ENCODE measurements around the gene IL19. TPM values are rescaled to one million over a fixed set of nuclear protein-coding genes. Genes with fewer than 3 reads are reported as not detected.

The IL19 gene
- total and polyA plus RNA-seq, 9 of the 15 experiments (the other 6 are each of a cell fraction or from before 2014, with no cell fraction given) = not detected

- ChIA-PET CTCF (ENCODE audit: low intra/inter-chr PET ratio) (no interaction called here), POLR2A (interaction anchor here (1.0 to 2.9 kb wide), 3 partner anchors 9 to 143 kb away, joined by 3 to 12 read pairs (median 5); no protein-coding TSS in a partner anchor)
- Histone ChIP-seq H3K27ac (ENCODE audit: extremely low read depth, low read depth, low read length) (peak overlapping the region; percentile 31; the same call in 2 of the 3 replicates), H3K9me1 (ENCODE audit: control insufficient read depth, insufficient read depth, low read length) (no peaks in the 10 kb centered on the region), H3K4me1 (replicated peaks in 1 of 2; ENCODE audit: control insufficient read depth in 2 of 2, insufficient read depth in 2 of 2, low read length in 2 of 2) (peaks cover 6 to 33% of the 10 kb centered on the region in 2 experiments), H4K20me1 (replicated peaks; ENCODE audit: control insufficient read depth, insufficient read depth, low read length) (no peaks in the 10 kb centered on the region), H3K4me2 (ENCODE audit: insufficient read depth, low read length) (peak overlapping the region; percentile 30), H3K27me3 (ENCODE audit: control insufficient read depth in 2 of 2, insufficient read depth in 2 of 2, low read length in 2 of 2) (peaks cover 5 to 24% of the 10 kb centered on the region in 2 experiments; a peak in 4 of 5 replicates), H3K79me2 (ENCODE audit: control insufficient read depth, insufficient read depth, low read length) (no peaks in the 10 kb centered on the region), H3K9ac (ENCODE audit: insufficient read depth in 1 of 2, low read depth in 2 of 2, low read length in 2 of 2) (peak overlapping the region; percentile 32 to 65; a peak in 3 of 4 replicates), H3K36me3 (ENCODE audit: control insufficient read depth, insufficient read depth, low read length) (no peaks in the 10 kb centered on the region), H2AFZ (ENCODE audit: low read depth, low read length) (peak overlapping the region; percentile 75), H3K4me3 (no peak overlapping the region), H3K9me3 (replicated peaks; ENCODE audit: control insufficient read depth, insufficient read depth, low read depth, low read length) (no peaks in the 10 kb centered on the region)
- WGBS (ENCODE audit: insufficient coverage, low coverage, missing lambda C conversion rate) = 3% methylated on average over 8 of the region's 8 CpGs
- ATAC-seq (peak; percentile 93), FAIRE-seq (peak; percentile 90), DNase-seq (ENCODE audit: extremely low read depth in 1 of 4, low spot score in 3 of 4) (peak; percentile 40 to 82 (median 58))
- intact Hi-C loops (cut with micrococcal nuclease) = no loop called here
- in situ Hi-C loops (cut with MboI) = no loop called here
- BruUV-seq (replicated peaks) = no TSS peak
- TF ChIP-seq, protein P1, sequence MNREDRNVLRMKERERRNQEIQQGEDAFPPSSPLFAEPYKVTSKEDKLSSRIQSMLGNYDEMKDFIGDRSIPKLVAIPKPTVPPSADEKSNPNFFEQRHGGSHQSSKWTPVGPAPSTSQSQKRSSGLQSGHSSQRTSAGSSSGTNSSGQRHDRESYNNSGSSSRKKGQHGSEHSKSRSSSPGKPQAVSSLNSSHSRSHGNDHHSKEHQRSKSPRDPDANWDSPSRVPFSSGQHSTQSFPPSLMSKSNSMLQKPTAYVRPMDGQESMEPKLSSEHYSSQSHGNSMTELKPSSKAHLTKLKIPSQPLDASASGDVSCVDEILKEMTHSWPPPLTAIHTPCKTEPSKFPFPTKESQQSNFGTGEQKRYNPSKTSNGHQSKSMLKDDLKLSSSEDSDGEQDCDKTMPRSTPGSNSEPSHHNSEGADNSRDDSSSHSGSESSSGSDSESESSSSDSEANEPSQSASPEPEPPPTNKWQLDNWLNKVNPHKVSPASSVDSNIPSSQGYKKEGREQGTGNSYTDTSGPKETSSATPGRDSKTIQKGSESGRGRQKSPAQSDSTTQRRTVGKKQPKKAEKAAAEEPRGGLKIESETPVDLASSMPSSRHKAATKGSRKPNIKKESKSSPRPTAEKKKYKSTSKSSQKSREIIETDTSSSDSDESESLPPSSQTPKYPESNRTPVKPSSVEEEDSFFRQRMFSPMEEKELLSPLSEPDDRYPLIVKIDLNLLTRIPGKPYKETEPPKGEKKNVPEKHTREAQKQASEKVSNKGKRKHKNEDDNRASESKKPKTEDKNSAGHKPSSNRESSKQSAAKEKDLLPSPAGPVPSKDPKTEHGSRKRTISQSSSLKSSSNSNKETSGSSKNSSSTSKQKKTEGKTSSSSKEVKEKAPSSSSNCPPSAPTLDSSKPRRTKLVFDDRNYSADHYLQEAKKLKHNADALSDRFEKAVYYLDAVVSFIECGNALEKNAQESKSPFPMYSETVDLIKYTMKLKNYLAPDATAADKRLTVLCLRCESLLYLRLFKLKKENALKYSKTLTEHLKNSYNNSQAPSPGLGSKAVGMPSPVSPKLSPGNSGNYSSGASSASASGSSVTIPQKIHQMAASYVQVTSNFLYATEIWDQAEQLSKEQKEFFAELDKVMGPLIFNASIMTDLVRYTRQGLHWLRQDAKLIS (CRISPR knock-in tag; IDR thresholded peaks at IDR 0.05) = no peak
- no peak for TF ChIP-seq EWSR1 (IDR thresholded peaks at IDR 0.05; ENCODE audit: borderline replicate concordance, low read depth, partially characterized antibody)
- TF ChIP-seq TBP (optimal IDR thresholded peaks at IDR 0.05; ENCODE audit: low read depth, low read length) = no peak
- TF ChIP-seq NBN (IDR thresholded peaks at IDR 0.05; ENCODE audit: low read depth) = peak; percentile 72; the same call in 1 of the 2 replicates
- TF ChIP-seq SRF (CRISPR knock-in tag; IDR thresholded peaks at IDR 0.05) = no peak
- no peak for TF ChIP-seq ZNF197 (CRISPR knock-in tag; IDR thresholded peaks at IDR 0.05; ENCODE audit: low read depth)
- TF ChIP-seq, protein P2, sequence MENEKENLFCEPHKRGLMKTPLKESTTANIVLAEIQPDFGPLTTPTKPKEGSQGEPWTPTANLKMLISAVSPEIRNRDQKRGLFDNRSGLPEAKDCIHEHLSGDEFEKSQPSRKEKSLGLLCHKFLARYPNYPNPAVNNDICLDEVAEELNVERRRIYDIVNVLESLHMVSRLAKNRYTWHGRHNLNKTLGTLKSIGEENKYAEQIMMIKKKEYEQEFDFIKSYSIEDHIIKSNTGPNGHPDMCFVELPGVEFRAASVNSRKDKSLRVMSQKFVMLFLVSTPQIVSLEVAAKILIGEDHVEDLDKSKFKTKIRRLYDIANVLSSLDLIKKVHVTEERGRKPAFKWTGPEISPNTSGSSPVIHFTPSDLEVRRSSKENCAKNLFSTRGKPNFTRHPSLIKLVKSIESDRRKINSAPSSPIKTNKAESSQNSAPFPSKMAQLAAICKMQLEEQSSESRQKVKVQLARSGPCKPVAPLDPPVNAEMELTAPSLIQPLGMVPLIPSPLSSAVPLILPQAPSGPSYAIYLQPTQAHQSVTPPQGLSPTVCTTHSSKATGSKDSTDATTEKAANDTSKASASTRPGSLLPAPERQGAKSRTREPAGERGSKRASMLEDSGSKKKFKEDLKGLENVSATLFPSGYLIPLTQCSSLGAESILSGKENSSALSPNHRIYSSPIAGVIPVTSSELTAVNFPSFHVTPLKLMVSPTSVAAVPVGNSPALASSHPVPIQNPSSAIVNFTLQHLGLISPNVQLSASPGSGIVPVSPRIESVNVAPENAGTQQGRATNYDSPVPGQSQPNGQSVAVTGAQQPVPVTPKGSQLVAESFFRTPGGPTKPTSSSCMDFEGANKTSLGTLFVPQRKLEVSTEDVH (IDR thresholded peaks at IDR 0.05; ENCODE audit: low read depth, partially characterized antibody) = peak; percentile 88
- TF ChIP-seq ATF1 (CRISPR knock-in tag; IDR thresholded peaks at IDR 0.05) = no peak
- TF ChIP-seq ATF1 (tag; IDR thresholded peaks at IDR 0.05) = no peak
- TF ChIP-seq, protein P3, sequence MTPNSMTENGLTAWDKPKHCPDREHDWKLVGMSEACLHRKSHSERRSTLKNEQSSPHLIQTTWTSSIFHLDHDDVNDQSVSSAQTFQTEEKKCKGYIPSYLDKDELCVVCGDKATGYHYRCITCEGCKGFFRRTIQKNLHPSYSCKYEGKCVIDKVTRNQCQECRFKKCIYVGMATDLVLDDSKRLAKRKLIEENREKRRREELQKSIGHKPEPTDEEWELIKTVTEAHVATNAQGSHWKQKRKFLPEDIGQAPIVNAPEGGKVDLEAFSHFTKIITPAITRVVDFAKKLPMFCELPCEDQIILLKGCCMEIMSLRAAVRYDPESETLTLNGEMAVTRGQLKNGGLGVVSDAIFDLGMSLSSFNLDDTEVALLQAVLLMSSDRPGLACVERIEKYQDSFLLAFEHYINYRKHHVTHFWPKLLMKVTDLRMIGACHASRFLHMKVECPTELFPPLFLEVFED (CRISPR knock-in tag; conservative IDR thresholded peaks at IDR 0.05) = peak; percentile 48; the same call in 1 of the 2 replicates
- TF ChIP-seq, protein P4, sequence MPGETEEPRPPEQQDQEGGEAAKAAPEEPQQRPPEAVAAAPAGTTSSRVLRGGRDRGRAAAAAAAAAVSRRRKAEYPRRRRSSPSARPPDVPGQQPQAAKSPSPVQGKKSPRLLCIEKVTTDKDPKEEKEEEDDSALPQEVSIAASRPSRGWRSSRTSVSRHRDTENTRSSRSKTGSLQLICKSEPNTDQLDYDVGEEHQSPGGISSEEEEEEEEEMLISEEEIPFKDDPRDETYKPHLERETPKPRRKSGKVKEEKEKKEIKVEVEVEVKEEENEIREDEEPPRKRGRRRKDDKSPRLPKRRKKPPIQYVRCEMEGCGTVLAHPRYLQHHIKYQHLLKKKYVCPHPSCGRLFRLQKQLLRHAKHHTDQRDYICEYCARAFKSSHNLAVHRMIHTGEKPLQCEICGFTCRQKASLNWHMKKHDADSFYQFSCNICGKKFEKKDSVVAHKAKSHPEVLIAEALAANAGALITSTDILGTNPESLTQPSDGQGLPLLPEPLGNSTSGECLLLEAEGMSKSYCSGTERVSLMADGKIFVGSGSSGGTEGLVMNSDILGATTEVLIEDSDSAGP (CRISPR knock-in tag; IDR thresholded peaks at IDR 0.05) = no peak
- TF ChIP-seq L3MBTL2 (IDR thresholded peaks at IDR 0.05) = peak; percentile 61
Observed at GRCh38 chr1:206766251-206766856, 4.2 kb upstream of the IL19 start.

All from K562 (cell line).